ENCODE data around the gene ZC3H7A. TPM values are rescaled to one million over a fixed set of nuclear protein-coding genes. Genes with fewer than 3 reads are reported as not detected.

ZC3H7A gene
- total RNA-seq, 2 experiments from 2014 or later = 32.1 to 68.6 TPM

GRCh38 chr16:11836650-11837244 is 39.7 kb upstream of the ZC3H7A start:
- H3K4me1 ChIP-seq (ENCODE audit: insufficient read depth, low read length, poor library complexity, severe bottlenecking) = no peaks in the 10 kb centered on the region
- no peak for DNase-seq (ENCODE audit: low spot score)
- TF ChIP-seq EZH2phosphoT487 (IDR thresholded peaks at IDR 0.05; ENCODE audit: borderline replicate concordance, low read depth, low read length) = no peak
- no peak for TF ChIP-seq CTCF (conservative IDR thresholded peaks at IDR 0.05; ENCODE audit: low read length)
- POLR2A ChIA-PET = no interaction called here
- H3K4me2 ChIP-seq (ENCODE audit: low read length) = no peak overlapping the region
- intact Hi-C loops (cut with micrococcal nuclease; ENCODE audit: unreplicated experiment) = no loop called here
- H2AFZ ChIP-seq (ENCODE audit: low read length) = no peak overlapping the region
- no peaks in the 10 kb centered on the region for H3K79me2 ChIP-seq (ENCODE audit: insufficient read depth, low read depth, low read length)
- H3K27ac ChIP-seq (ENCODE audit: low read depth, low read length, poor library complexity, severe bottlenecking) = no peak overlapping the region
- BruUV-seq (replicated peaks) = no TSS peak
- no peaks in the 10 kb centered on the region for H3K9me2 ChIP-seq (ENCODE audit: insufficient read depth, low read length)
- no peak overlapping the region for H3K4me3 ChIP-seq (ENCODE audit: low read depth, low read length, poor library complexity, severe bottlenecking)
- H3K36me3 ChIP-seq (ENCODE audit: insufficient read depth, low read length) = peaks cover 72% of the 10 kb centered on the region
- H3K9me3 ChIP-seq (ENCODE audit: low read length) = no peaks in the 10 kb centered on the region
- 0 out of 2 replicates have a peak, but pooled peaks cover 5% of the 10 kb centered on the region for H4K20me1 ChIP-seq (ENCODE audit: insufficient read depth, low read length)
- CTCF ChIA-PET (ENCODE audit: unreplicated experiment) = no interaction called here

- CTCF ChIA-PET (ENCODE audit: unreplicated experiment) = no interaction called here
- no peaks in the 10 kb centered on the region for H3K79me2 ChIP-seq (ENCODE audit: insufficient read depth, low read depth, low read length)
- no peak overlapping the region for H3K4me3 ChIP-seq (ENCODE audit: low read depth, low read length, poor library complexity, severe bottlenecking)
- no TSS peak for BruUV-seq (replicated peaks)
- H3K27ac ChIP-seq (ENCODE audit: low read depth, low read length, poor library complexity, severe bottlenecking) = no peak overlapping the region
- H2AFZ ChIP-seq (ENCODE audit: low read length) = no peak overlapping the region
- no peak for DNase-seq (ENCODE audit: low spot score)
- no peak for TF ChIP-seq CTCF (conservative IDR thresholded peaks at IDR 0.05; ENCODE audit: low read length)
- no peak for TF ChIP-seq EZH2phosphoT487 (IDR thresholded peaks at IDR 0.05; ENCODE audit: borderline replicate concordance, low read depth, low read length)
- H3K9me3 ChIP-seq (ENCODE audit: low read length) = no peaks in the 10 kb centered on the region
- H4K20me1 ChIP-seq (ENCODE audit: insufficient read depth, low read length) = 0 out of 2 replicates have a peak, but pooled peaks cover 5% of the 10 kb centered on the region
- intact Hi-C loops (cut with micrococcal nuclease; ENCODE audit: unreplicated experiment) = no loop called here
- H3K9me2 ChIP-seq (ENCODE audit: insufficient read depth, low read length) = no peaks in the 10 kb centered on the region
- no peaks in the 10 kb centered on the region for H3K4me1 ChIP-seq (ENCODE audit: insufficient read depth, low read length, poor library complexity, severe bottlenecking)
- POLR2A ChIA-PET = interaction anchor here (0.6 kb wide), 1 partner anchor 76 kb away, joined by 3 read pairs; no protein-coding TSS in a partner anchor
- peaks cover 65% of the 10 kb centered on the region for H3K36me3 ChIP-seq (ENCODE audit: insufficient read depth, low read length)
- no peak overlapping the region for H3K4me2 ChIP-seq (ENCODE audit: low read length)
Measured at GRCh38 chr16:11835891-11836649, 39.0 kb upstream of the ZC3H7A start.

GRCh38 chr16:11835309-11835708 is 38.3 kb upstream of the ZC3H7A start:
- H3K79me2 ChIP-seq (ENCODE audit: insufficient read depth, low read depth, low read length) = no peaks in the 10 kb centered on the region
- H3K4me1 ChIP-seq (ENCODE audit: insufficient read depth, low read length, poor library complexity, severe bottlenecking) = no peaks in the 10 kb centered on the region
- ChIA-PET CTCF (ENCODE audit: unreplicated experiment) (no interaction called here), POLR2A (interaction anchor here (0.6 to 1.0 kb wide), 2 partner anchors 31 to 76 kb away, joined by 3 to 4 read pairs; no protein-coding TSS in a partner anchor)
- no TSS peak for BruUV-seq (replicated peaks)
- no peak for DNase-seq (ENCODE audit: low spot score)
- 0 out of 2 replicates have a peak, but pooled peaks cover 1% of the 10 kb centered on the region for H4K20me1 ChIP-seq (ENCODE audit: insufficient read depth, low read length)
- TF ChIP-seq CTCF (conservative IDR thresholded peaks at IDR 0.05; ENCODE audit: low read length) (no peak), EZH2phosphoT487 (IDR thresholded peaks at IDR 0.05; ENCODE audit: borderline replicate concordance, low read depth, low read length) (no peak)
- no peaks in the 10 kb centered on the region for H3K9me3 ChIP-seq (ENCODE audit: low read length)
- peaks cover 57% of the 10 kb centered on the region for H3K36me3 ChIP-seq (ENCODE audit: insufficient read depth, low read length)
- no peak overlapping the region for H3K4me3 ChIP-seq (ENCODE audit: low read depth, low read length, poor library complexity, severe bottlenecking)
- no peak overlapping the region for H3K4me2 ChIP-seq (ENCODE audit: low read length)
- H2AFZ ChIP-seq (ENCODE audit: low read length) = no peak overlapping the region
- intact Hi-C loops (cut with micrococcal nuclease; ENCODE audit: unreplicated experiment) = no loop called here
- H3K27ac ChIP-seq (ENCODE audit: low read depth, low read length, poor library complexity, severe bottlenecking) = no peak overlapping the region
- H3K9me2 ChIP-seq (ENCODE audit: insufficient read depth, low read length) = no peaks in the 10 kb centered on the region
